ENCODE results near the gene GALNT18. TPM values are rescaled to one million over a fixed set of nuclear protein-coding genes. Genes with fewer than 3 reads are reported as not detected.

Gene GALNT18
- total RNA-seq, 1 experiment from 2014 or later: 9.2 TPM

- no peaks in the 10 kb centered on the region for H3K27me3 Mint-ChIP-seq (ENCODE audit: unreplicated experiment)
- H3K9me3 Mint-ChIP-seq (ENCODE audit: low read depth, unreplicated experiment): no peaks in the 10 kb centered on the region
- no peak overlapping the region for H3K4me3 Mint-ChIP-seq (ENCODE audit: low read depth, unreplicated experiment)
- intact Hi-C loops (cut with micrococcal nuclease; ENCODE audit: unreplicated experiment): no loop called here
- H3K36me3 Mint-ChIP-seq (ENCODE audit: insufficient read depth, unreplicated experiment): no peaks in the 10 kb centered on the region
- TF ChIP-seq CTCF (IDR thresholded peaks at IDR 0.05; ENCODE audit: unreplicated experiment): no peak
- DNase-seq: no peak
- H3K27ac Mint-ChIP-seq (ENCODE audit: unreplicated experiment): no peak overlapping the region
- no peaks in the 10 kb centered on the region for H3K4me1 Mint-ChIP-seq (ENCODE audit: low read depth, unreplicated experiment)
- CTCF ChIA-PET: no interaction called here
- BruUV-seq (replicated peaks): no TSS peak
These were observed 214.1 kb downstream of the GALNT18 start for GRCh38 chr11:11407763-11408084.

- CTCF ChIA-PET: no interaction called here
- Mint-ChIP-seq H3K4me3 (ENCODE audit: low read depth, unreplicated experiment) (no peak overlapping the region), H3K9me3 (ENCODE audit: low read depth, unreplicated experiment) (no peaks in the 10 kb centered on the region), H3K27ac (ENCODE audit: unreplicated experiment) (no peak overlapping the region), H3K27me3 (ENCODE audit: unreplicated experiment) (no peaks in the 10 kb centered on the region), H3K36me3 (ENCODE audit: insufficient read depth, unreplicated experiment) (no peaks in the 10 kb centered on the region), H3K4me1 (ENCODE audit: low read depth, unreplicated experiment) (no peaks in the 10 kb centered on the region)
- TF ChIP-seq CTCF (IDR thresholded peaks at IDR 0.05; ENCODE audit: unreplicated experiment): no peak
- intact Hi-C loops (cut with micrococcal nuclease; ENCODE audit: unreplicated experiment): no loop called here
- BruUV-seq (replicated peaks): no TSS peak
- no peak for DNase-seq
These were observed 214.6 kb downstream of the GALNT18 start for GRCh38 chr11:11407065-11407762.

GRCh38 chr11:11406652-11407051 is 215.2 kb downstream of the GALNT18 start:
- no TSS peak for BruUV-seq (replicated peaks)
- intact Hi-C loops (cut with micrococcal nuclease; ENCODE audit: unreplicated experiment): no loop called here
- CTCF ChIA-PET: no interaction called here
- no peak for TF ChIP-seq CTCF (IDR thresholded peaks at IDR 0.05; ENCODE audit: unreplicated experiment)
- Mint-ChIP-seq H3K27me3 (ENCODE audit: unreplicated experiment) (no peaks in the 10 kb centered on the region), H3K9me3 (ENCODE audit: low read depth, unreplicated experiment) (no peaks in the 10 kb centered on the region), H3K27ac (ENCODE audit: unreplicated experiment) (no peak overlapping the region), H3K36me3 (ENCODE audit: insufficient read depth, unreplicated experiment) (no peaks in the 10 kb centered on the region), H3K4me1 (ENCODE audit: low read depth, unreplicated experiment) (no peaks in the 10 kb centered on the region), H3K4me3 (ENCODE audit: low read depth, unreplicated experiment) (no peak overlapping the region)
- no peak for DNase-seq

GRCh38 chr11:11403763-11404725 is 217.8 kb downstream of the GALNT18 start:
- Mint-ChIP-seq H3K36me3 (ENCODE audit: insufficient read depth, unreplicated experiment) (no peaks in the 10 kb centered on the region), H3K4me1 (ENCODE audit: low read depth, unreplicated experiment) (no peaks in the 10 kb centered on the region)
- DNase-seq: no peak

More at GRCh38 chr11:11403763-11404725, 217.8 kb downstream of the GALNT18 start:
- Mint-ChIP-seq H3K4me3 (ENCODE audit: low read depth, unreplicated experiment) (no peak overlapping the region), H3K9me3 (ENCODE audit: low read depth, unreplicated experiment) (no peaks in the 10 kb centered on the region), H3K27ac (ENCODE audit: unreplicated experiment) (no peak overlapping the region), H3K27me3 (ENCODE audit: unreplicated experiment) (no peaks in the 10 kb centered on the region)
- CTCF ChIA-PET: no interaction called here
- no peak for TF ChIP-seq CTCF (IDR thresholded peaks at IDR 0.05; ENCODE audit: unreplicated experiment)
- intact Hi-C loops (cut with micrococcal nuclease; ENCODE audit: unreplicated experiment): no loop called here
- BruUV-seq (replicated peaks): no TSS peak

Measured in Calu3 (cell line).